ENCODE results near the gene MMP20.

Gene MMP20, protein sequence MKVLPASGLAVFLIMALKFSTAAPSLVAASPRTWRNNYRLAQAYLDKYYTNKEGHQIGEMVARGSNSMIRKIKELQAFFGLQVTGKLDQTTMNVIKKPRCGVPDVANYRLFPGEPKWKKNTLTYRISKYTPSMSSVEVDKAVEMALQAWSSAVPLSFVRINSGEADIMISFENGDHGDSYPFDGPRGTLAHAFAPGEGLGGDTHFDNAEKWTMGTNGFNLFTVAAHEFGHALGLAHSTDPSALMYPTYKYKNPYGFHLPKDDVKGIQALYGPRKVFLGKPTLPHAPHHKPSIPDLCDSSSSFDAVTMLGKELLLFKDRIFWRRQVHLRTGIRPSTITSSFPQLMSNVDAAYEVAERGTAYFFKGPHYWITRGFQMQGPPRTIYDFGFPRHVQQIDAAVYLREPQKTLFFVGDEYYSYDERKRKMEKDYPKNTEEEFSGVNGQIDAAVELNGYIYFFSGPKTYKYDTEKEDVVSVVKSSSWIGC

DNA sequence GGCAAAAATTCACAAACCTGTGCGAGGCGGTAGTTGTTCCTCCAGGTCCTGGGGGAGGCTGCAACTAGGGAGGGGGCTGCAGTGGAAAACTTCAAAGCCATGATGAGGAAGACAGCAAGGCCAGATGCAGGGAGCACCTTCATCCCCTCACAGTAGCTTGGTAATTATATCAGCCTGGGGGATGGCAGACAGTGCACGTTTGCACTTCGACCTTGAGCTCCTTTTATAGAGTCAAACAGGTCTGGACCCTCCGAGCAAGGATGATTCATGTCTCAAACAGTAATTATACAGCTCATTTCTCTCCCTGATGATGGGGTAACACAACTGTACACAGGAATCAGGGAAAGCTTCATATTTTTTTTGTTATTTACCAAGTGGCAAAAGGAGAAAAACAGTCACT, at the start of gene MMP20:
Gene MMP20, minus strand, starts transcription at position 156 of the 400 bp plus-strand sequence. Its CDS starts 13 bp downstream, at position 143.
- no peaks in the 10 kb centered on the region for H3K27me3 ChIP-seq (ENCODE audit: insufficient read depth, low read length)
- no peaks in the 10 kb centered on the region for H3K36me3 ChIP-seq (ENCODE audit: insufficient read depth, low read length)
- H3K9me3 ChIP-seq (ENCODE audit: low read length): no peaks in the 10 kb centered on the region
- H3K4me1 ChIP-seq (ENCODE audit: insufficient read depth, low read length): no peaks in the 10 kb centered on the region
- H3K4me3 ChIP-seq (ENCODE audit: low read length): no peak within 1 kb of the TSS
- H2AFZ ChIP-seq (ENCODE audit: low read depth, low read length): no peak within 1 kb of the TSS

DNA sequence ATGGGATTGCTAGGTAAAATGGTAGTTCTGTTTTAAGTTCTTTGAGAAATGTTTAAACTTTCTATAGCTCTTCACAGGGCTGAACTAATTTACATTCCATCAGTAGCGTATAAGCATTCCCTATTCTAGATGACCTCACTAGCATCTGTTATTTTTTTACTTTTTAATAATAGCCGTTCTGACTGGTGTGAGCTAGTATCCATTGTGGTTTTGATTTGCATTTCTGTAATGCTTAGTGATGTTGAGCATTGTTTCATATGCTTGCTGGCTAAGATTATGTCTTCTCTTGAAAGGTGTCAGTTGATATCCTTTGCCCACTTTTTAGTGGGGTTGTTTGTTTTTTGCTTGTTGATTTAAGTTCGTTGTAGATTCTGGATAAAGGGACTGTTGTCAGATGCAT, 44.5 kb upstream of the MMP20 start:
- no peaks in the 10 kb centered on the region for H3K36me3 ChIP-seq (ENCODE audit: insufficient read depth, low read length)
- H2AFZ ChIP-seq (ENCODE audit: low read depth, low read length): no peak overlapping the region
- no peaks in the 10 kb centered on the region for H3K27me3 ChIP-seq (ENCODE audit: insufficient read depth, low read length)
- H3K4me1 ChIP-seq (ENCODE audit: insufficient read depth, low read length): no peaks in the 10 kb centered on the region
- no peaks in the 10 kb centered on the region for H3K9me3 ChIP-seq (ENCODE audit: low read length)
- H3K4me3 ChIP-seq (ENCODE audit: low read length): no peak overlapping the region

DNA sequence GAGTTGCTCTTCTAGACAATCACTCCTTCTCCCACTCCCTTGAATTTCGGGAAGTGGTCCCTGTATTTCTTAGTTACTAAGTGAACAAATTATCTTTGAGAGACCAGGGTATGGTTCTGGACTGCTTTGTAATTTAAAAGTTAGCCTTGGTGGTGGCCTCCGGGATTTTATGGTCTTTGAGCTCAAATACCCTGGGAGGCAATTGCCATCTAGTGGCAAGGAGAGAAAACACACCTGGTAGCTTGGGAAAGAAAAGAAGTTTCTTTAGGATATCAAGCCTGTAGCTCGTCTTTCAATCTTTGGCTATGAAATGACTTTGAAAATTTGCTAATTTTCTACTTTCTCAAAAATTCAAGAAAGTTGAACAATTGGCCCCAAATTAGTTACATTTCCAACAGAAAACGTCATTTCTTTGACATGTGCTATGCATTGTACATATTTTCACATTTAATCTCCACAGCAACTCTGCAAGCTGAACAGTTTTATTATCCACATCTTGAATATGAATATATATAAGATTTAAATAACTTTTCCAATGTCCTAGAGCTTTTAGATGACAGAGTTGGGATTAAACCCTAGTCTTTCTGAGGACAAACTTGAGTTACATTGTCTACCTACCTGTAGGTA, 41.3 kb upstream of the MMP20 start:
- Histone ChIP-seq H3K9me3 (ENCODE audit: low read length) (no peaks in the 10 kb centered on the region), H2AFZ (ENCODE audit: low read depth, low read length) (no peak overlapping the region), H3K36me3 (ENCODE audit: insufficient read depth, low read length) (no peaks in the 10 kb centered on the region), H3K4me3 (ENCODE audit: low read length) (no peak overlapping the region), H3K4me1 (ENCODE audit: insufficient read depth, low read length) (no peaks in the 10 kb centered on the region), H3K27me3 (ENCODE audit: insufficient read depth, low read length) (no peaks in the 10 kb centered on the region)

DNA sequence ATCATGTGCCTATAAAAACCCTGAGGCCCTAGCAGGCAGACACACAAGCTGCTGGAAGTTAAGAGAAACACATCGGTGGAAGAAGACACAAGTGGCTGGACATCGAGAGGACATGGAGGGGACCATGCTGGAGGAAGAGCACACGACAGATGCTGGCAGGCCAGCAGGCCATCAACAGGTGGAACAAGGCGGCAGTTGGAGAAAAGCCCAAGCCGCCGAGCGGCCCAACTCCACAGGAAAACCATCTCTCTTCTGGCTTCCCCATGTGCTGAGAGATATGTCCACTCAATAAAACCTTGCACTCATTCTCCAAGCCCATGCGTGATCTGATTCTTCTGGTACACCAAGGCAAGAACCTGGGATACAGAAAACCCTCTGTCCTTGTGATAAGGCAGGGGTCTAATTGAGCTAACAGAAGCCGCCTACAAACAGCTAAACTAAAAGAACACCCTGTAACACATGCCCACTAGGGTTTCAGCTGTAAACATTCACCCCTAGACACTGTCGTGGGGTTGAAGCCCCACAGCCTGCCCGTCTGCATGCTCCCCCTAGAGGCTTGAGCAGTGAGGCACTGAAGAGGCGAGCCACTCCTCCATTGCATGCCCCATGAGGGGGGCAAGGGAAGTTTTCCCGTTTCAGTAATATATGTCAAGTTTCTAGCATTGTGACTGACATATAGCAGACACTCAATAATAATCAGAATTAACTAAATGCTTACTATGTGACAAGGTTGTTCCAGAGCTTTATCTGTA, 39.0 kb upstream of the MMP20 start:
- Histone ChIP-seq H3K9me3 (ENCODE audit: low read length) (no peaks in the 10 kb centered on the region), H3K4me3 (ENCODE audit: low read length) (no peak overlapping the region), H3K36me3 (ENCODE audit: insufficient read depth, low read length) (no peaks in the 10 kb centered on the region), H3K27me3 (ENCODE audit: insufficient read depth, low read length) (no peaks in the 10 kb centered on the region), H2AFZ (ENCODE audit: low read depth, low read length) (no peak overlapping the region), H3K4me1 (ENCODE audit: insufficient read depth, low read length) (no peaks in the 10 kb centered on the region)

DNA sequence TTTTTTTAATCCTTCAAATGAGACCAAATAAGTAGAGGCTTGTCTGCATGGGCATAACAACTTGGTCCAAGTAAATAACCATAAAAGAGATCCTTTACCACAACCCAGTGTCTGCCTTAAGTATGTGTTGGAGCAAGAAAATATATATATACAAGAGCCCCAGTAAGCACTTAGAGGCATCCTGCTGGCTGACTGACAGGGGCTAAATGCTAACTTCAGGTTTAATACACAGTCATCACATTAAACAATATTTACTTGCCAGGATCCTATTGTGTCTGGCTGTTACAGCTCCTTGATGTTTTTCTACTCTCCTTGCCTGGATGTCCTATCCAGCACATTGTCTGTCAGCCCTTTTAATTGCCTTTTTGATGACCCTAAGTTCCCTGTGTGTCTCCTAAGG, 37.5 kb upstream of the MMP20 start:
- H3K36me3 ChIP-seq (ENCODE audit: insufficient read depth, low read length): no peaks in the 10 kb centered on the region
- H3K4me1 ChIP-seq (ENCODE audit: insufficient read depth, low read length): no peaks in the 10 kb centered on the region
- no peak overlapping the region for H2AFZ ChIP-seq (ENCODE audit: low read depth, low read length)
- H3K4me3 ChIP-seq (ENCODE audit: low read length): no peak overlapping the region
- no peaks in the 10 kb centered on the region for H3K9me3 ChIP-seq (ENCODE audit: low read length)
- H3K27me3 ChIP-seq (ENCODE audit: insufficient read depth, low read length): no peaks in the 10 kb centered on the region

DNA sequence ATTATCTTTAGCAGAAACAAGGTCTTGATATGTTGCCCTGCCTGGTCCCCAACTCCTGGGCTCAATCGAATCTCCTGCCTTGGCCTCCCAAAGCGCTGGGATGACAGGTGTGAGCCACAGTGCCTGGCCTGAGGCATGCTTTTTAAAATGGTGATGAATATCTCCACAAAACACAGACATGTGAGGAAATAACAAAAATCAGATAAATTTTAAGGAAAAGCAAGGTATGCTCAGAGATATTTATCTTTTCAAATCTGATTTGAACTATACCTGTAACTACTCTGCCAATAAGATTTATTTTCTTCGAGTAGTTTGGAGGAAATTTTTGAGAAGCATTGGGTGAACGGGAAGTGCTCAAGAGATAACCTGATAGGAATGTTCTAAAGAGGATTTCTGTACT, 35.9 kb upstream of the MMP20 start:
- Histone ChIP-seq H3K9me3 (ENCODE audit: low read length) (no peaks in the 10 kb centered on the region), H3K27me3 (ENCODE audit: insufficient read depth, low read length) (no peaks in the 10 kb centered on the region), H2AFZ (ENCODE audit: low read depth, low read length) (no peak overlapping the region), H3K4me3 (ENCODE audit: low read length) (no peak overlapping the region), H3K36me3 (ENCODE audit: insufficient read depth, low read length) (no peaks in the 10 kb centered on the region), H3K4me1 (ENCODE audit: insufficient read depth, low read length) (no peaks in the 10 kb centered on the region)

DNA sequence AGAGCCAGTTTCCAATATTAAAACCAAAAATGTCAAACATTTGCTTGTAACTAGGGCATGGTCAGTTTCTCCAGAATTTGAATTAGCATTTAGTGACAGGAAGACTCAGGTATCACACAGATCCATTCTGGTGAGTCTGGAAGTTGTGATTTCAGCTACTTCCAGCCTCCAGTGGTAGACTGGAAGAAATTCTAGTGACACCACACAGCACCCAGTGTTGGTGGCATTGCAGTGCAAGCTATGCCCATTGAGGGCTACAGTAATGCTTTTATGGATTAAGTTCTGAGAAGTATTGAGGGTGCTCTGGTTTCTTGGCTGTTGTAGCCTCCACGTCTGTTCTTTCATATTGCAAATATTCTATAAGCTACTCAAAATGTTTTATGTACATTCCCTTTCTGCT, 31.4 kb upstream of the MMP20 start:
- Histone ChIP-seq H3K36me3 (ENCODE audit: insufficient read depth, low read length) (no peaks in the 10 kb centered on the region), H3K4me1 (ENCODE audit: insufficient read depth, low read length) (no peaks in the 10 kb centered on the region)

DNA sequence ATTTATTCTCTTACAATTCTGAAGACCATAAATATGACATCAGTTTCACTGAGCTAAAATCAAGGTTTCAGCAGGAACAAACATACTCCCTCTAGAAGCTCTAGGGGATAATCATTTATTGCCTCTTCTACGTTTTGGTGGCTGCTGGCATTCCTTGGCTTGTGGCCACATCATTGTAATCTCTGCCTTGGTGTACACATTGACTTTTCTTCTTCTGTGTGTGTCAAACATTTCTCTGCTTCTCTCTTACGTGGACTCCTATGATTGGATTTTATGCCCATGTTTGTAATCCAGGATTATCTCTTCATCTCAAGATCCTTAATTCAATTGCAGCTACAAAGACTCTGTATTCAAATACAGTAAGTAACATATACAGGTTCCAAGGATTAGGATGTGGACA, 30.4 kb upstream of the MMP20 start:
- Histone ChIP-seq H3K4me1 (ENCODE audit: insufficient read depth, low read length) (no peaks in the 10 kb centered on the region), H2AFZ (ENCODE audit: low read depth, low read length) (no peak overlapping the region)

More for the DNA sequence above, 31.4 kb upstream of the MMP20 start:
- no peak overlapping the region for H3K4me3 ChIP-seq (ENCODE audit: low read length)
- H2AFZ ChIP-seq (ENCODE audit: low read depth, low read length): no peak overlapping the region
- no peaks in the 10 kb centered on the region for H3K9me3 ChIP-seq (ENCODE audit: low read length)
- no peaks in the 10 kb centered on the region for H3K27me3 ChIP-seq (ENCODE audit: insufficient read depth, low read length)

DNA sequence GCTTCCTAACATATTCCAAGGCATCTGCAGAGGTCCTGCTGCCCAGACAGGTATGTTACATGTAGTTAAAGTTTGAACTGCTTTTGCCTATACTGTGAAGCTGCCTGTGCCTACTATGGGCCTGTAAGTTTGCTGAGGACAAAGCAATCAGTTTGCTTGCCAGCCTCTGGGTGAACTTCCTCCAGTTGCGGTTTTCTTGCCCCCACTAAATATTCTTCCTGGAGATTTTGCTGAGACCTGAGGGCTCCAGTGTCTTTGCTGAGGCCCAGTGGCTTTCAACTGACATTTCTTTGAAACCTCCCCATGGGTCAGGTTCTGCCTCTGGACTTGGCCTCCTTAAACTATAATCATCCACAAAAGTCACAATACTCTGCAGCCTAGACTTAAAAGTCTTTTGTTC, 29.6 kb upstream of the MMP20 start:
- H3K4me3 ChIP-seq (ENCODE audit: low read length): no peak overlapping the region
- no peaks in the 10 kb centered on the region for H3K4me1 ChIP-seq (ENCODE audit: insufficient read depth, low read length)
- H2AFZ ChIP-seq (ENCODE audit: low read depth, low read length): no peak overlapping the region
- H3K27me3 ChIP-seq (ENCODE audit: insufficient read depth, low read length): no peaks in the 10 kb centered on the region
- H3K9me3 ChIP-seq (ENCODE audit: low read length): no peaks in the 10 kb centered on the region
- no peaks in the 10 kb centered on the region for H3K36me3 ChIP-seq (ENCODE audit: insufficient read depth, low read length)

More for the DNA sequence above, 30.4 kb upstream of the MMP20 start:
- H3K9me3 ChIP-seq (ENCODE audit: low read length): no peaks in the 10 kb centered on the region
- H3K4me3 ChIP-seq (ENCODE audit: low read length): no peak overlapping the region
- no peaks in the 10 kb centered on the region for H3K36me3 ChIP-seq (ENCODE audit: insufficient read depth, low read length)
- no peaks in the 10 kb centered on the region for H3K27me3 ChIP-seq (ENCODE audit: insufficient read depth, low read length)

DNA sequence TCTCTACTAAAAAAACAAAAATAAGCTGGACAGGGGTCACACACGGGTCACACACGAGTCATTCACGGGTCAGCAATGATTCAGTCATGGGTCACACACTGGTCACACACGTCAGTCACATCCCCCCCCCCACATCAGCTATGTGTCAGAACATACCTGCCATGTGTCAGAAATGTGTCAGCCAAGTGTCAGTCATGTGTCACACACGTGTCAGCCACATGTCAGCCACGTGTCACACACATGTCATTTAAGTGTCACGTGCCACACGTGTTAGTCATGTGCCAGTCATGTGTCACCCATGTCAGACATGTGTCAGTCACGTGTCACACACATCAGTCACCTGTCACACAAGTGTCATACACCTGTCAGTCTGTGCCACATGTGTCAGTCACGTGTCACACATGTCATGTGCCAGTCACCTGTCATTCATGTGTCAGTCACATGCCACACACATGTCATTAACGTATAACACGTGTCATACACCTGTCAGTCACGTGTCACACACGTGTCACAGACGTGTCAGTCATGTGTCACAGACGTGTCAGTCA, 28.7 kb upstream of the MMP20 start:
- no peak overlapping the region for H2AFZ ChIP-seq (ENCODE audit: low read depth, low read length)
- H3K36me3 ChIP-seq (ENCODE audit: insufficient read depth, low read length): no peaks in the 10 kb centered on the region
- no peak overlapping the region for H3K4me3 ChIP-seq (ENCODE audit: low read length)
- no peaks in the 10 kb centered on the region for H3K9me3 ChIP-seq (ENCODE audit: low read length)
- no peaks in the 10 kb centered on the region for H3K27me3 ChIP-seq (ENCODE audit: insufficient read depth, low read length)
- no peaks in the 10 kb centered on the region for H3K4me1 ChIP-seq (ENCODE audit: insufficient read depth, low read length)

DNA sequence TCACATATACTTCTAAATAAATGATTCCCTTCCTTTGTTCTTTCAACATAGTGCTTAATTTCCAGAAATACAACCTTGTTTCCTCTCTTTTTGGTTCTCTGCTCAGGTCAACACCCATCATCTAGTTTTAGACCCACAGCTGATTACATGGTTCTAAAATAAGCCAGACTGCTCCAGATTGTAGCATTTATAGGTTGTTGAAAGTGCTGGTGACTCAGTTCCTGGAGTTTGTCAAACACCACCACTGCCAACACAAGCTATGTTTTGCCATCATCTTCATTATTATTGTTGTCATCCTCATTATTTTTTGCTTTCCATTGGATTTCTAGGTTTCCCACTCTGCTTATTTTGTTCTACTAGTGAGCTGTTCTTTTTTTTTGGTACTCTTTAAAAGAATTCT, 22.3 kb upstream of the MMP20 start:
- Histone ChIP-seq H3K27me3 (ENCODE audit: insufficient read depth, low read length) (no peaks in the 10 kb centered on the region), H2AFZ (ENCODE audit: low read depth, low read length) (no peak overlapping the region), H3K4me1 (ENCODE audit: insufficient read depth, low read length) (no peaks in the 10 kb centered on the region), H3K36me3 (ENCODE audit: insufficient read depth, low read length) (no peaks in the 10 kb centered on the region), H3K4me3 (ENCODE audit: low read length) (no peak overlapping the region), H3K9me3 (ENCODE audit: low read length) (no peaks in the 10 kb centered on the region)

DNA sequence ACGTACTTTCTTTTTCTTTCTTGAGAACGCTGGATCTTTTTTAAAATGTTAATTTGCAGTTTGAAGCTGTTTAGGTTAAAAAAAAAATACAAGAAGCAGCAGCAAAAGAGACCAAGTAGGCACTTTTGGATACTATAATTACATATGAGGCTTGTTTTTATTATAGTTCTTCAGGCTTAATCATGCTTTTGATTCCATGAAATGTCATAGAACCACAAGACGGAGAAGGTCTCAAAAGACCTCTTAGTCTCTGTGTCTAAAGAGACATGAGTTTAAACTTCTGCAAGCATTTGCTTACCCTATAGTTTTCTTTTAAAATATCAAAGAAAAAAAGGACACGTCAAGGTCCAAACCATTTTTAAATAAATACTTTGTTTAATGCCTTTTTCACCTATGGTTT, 18.8 kb upstream of the MMP20 start:
- Histone ChIP-seq H3K4me3 (ENCODE audit: low read length) (no peak overlapping the region), H3K36me3 (ENCODE audit: insufficient read depth, low read length) (no peaks in the 10 kb centered on the region), H3K4me1 (ENCODE audit: insufficient read depth, low read length) (no peaks in the 10 kb centered on the region), H3K27me3 (ENCODE audit: insufficient read depth, low read length) (no peaks in the 10 kb centered on the region), H3K9me3 (ENCODE audit: low read length) (no peaks in the 10 kb centered on the region), H2AFZ (ENCODE audit: low read depth, low read length) (no peak overlapping the region)

DNA sequence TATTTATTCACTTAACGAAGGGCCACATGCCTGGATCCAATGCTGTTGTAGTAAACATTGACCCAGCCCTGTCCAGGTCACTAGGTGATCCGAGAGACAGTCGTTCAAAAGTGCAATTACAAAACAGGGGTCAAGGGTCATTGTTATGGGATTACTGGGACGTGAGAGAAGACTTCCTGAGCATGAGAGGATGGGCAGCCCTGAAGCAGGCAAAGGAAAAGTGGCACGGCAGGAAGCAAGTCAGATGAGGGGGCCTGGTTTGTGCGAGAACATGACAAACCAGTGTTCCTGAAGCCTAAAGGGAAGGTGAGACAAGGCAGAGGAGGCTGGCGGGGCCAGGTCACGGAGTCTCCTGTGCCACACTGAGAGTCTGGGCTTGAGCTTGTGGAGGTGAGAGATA, 15.8 kb upstream of the MMP20 start:
- no peaks in the 10 kb centered on the region for H3K4me1 ChIP-seq (ENCODE audit: insufficient read depth, low read length)
- no peak overlapping the region for H3K4me3 ChIP-seq (ENCODE audit: low read length)
- no peaks in the 10 kb centered on the region for H3K27me3 ChIP-seq (ENCODE audit: insufficient read depth, low read length)

More for the DNA sequence above, 15.8 kb upstream of the MMP20 start:
- Histone ChIP-seq H3K9me3 (ENCODE audit: low read length) (no peaks in the 10 kb centered on the region), H3K36me3 (ENCODE audit: insufficient read depth, low read length) (no peaks in the 10 kb centered on the region), H2AFZ (ENCODE audit: low read depth, low read length) (no peak overlapping the region)

All from neuron (in vitro differentiated cells).